ENCODE results near the gene FSTL4.
"Not testable (repeated sequence)": the region's sequence is repeated elsewhere in the genome, so short reads cannot be mapped to it uniquely, and the experiment has no call there.

Gene FSTL4

DNA sequence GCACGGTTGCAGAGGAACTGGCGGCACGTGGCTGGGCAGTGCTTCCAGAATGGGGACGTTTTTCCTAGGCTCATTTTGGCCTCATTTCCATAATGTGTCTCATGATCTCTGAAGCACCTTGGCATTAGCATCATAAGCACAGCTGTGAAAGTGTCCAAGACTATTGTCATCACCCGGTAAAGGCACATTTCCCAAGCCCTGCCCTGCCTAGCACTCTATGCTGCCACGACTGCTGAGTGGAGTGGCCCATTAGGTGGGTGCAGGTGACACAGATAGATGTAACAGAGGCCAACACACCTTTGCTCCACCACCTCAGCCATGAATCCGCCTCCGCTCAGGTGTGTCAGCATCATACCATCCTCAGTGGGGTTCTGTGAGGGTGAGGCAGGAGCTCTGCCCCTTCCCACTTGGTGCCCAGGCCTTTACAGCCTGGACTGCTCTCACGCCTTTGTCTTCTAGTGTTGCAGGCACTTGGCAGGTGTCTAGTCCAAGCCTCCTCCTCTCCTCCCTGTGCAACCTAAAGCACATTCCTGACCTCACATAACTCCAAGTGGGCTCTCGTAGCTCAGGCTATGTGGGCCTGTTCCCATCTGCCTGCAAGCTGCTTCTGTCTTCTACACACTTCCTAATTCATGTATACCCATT is 213.0 kb downstream of the FSTL4 start:
- no peak for DNase-seq

DNA sequence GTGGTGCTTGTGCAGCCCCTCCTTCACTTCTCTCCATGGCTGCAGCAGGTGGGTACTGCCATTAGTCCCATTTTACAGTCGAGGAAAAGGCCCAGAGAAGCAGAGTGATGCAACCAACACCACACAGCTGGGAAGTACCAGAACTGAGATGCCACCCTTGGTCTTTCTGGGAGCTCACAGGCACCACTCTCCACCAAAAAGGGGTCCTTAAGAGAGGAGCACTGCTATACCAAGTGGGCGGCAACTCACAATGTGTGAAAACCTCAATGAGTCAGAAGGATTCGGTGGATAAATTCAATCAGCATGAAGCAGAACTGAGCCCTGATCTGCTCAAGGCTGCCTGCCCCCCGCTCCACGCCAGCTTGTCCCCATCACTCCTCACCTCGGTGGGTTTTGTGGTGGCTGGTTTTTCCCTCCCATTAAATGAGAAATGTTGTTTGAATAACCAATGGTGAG is 213.7 kb downstream of the FSTL4 start:
- DNase-seq: no peak

DNA sequence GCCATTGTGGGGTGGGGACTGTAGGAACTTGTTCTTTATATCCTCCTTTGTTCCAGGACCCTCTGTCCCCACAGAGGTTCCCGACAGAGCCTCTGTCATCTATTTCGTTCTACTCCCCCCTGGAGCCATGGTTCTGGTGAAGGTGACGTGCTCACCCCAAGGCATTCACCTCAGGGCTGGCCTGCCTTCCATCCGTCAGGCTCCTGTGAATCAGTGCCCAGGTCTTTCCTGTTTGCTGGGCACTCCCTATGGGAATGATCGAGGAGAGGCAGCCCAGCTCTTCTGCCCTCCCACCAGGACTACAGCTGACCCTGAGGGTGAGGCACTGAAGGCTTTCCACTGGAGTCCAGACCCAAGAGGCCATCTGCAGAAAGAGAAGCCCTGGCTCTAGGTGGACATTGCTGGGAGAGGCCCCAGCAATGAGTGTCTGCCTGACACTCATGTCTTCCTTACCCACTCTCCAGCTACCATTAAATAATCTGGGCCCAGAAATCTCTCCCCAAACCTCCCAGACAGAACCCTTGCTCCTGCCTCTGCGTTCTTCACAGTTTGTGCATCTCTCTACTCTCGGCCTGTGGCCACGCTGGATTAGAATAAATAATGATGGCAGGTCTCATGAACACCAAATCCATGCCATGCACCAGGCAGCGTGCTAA is 214.2 kb downstream of the FSTL4 start:
- no peak for DNase-seq

DNA sequence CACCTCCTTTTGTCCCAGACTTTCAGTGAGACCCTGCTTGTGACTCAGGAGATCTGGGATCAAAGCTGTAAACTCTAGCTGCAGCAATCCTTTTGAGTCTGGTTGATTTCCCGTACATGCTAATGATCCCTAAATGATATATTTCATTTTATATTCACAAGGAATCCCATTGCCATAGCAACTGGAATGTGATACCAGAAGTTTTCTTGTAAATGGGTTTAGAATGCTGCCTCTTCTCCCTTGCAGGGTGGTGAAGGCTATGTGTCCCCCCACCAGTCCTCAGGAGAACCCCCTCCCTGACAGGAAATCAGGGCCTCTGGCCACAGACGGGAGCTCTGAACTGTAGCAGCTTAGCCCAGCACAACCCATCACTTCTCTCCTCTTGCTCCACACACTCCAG is 215.0 kb downstream of the FSTL4 start:
- no peak for DNase-seq

DNA sequence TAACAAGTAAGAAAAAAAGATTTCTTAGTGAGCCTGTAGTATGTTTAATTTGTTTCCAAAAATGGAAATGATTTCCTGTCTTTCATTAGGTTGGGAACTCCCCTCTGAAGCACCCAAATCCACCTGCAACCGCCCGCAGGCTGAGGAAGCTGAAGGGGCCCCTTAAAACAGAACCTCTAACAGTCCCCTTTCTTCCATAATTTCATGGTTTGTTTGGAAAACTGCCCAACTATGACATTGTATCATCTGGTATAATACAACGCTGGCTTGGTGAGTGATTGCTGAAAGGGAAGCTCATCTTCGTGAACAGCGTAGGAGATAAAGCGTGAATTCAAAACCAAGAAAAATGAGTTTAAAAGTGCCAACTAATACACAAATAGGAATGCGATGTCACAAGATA is 215.5 kb downstream of the FSTL4 start:
- DNase-seq: no peak

DNA sequence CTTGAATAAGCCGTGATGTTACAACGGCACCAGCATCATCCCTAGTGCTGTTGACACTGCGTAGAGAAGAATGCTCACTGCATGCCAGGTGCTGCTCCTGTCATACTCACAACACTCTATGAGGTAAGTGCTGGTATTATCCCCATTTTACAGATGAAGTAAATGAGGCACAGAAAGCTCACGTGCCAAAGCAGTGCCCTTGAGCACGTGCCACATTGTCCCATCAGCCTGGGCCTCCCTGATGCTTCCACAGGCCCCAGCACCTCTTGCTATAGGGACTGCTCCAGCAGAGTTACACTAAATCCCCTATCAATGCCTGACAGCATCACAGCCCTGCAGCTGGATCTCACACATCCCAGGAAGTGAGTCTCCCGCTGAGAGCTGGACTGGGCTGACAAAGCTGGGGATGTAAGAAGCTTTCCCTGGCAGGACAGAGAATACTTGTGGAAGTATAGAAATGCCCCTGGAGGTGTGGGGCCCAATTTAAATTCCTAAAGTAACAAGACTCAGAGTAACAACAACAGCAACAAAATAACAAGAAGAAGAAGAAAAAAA is 216.1 kb downstream of the FSTL4 start:
- DNase-seq: no peak

DNA sequence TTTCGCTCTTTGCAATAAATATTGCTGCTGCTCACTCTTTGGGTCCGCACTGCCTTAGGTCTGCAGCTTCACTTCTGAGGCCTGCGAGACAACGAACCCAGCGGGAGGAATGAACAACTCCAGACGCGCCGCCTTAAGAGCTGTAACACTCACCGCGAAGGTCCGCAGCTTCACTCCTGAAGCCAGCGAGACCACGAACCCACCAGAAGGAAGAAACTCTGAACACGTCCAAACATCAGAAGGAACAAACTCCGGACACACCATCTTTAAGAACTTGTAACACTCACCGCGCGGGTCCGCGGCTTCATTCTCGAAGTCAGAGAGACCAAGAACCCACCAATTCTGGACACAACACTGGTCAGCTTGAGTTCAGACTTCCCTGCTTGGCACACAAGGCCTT is 217.1 kb downstream of the FSTL4 start:
- not testable (repeated sequence) for DNase-seq

DNA sequence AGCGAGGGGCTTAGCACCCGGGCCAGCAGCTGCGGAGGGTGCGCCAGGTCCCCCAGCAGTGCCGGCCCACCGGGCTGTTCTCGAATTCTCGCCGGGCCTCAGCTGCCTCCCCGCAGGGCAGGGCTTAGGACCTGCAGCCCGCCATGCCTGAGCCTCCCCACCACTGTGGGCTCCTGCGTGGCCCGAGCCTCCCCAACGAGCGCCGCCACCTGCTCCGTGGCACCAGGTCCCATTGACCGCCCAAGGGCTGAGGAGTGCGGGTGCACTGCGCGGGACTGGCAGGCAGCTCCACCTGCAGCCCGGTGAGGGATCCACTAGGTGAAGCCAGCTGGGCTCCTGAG is 217.9 kb downstream of the FSTL4 start:
- DNase-seq: not testable (repeated sequence)

DNA sequence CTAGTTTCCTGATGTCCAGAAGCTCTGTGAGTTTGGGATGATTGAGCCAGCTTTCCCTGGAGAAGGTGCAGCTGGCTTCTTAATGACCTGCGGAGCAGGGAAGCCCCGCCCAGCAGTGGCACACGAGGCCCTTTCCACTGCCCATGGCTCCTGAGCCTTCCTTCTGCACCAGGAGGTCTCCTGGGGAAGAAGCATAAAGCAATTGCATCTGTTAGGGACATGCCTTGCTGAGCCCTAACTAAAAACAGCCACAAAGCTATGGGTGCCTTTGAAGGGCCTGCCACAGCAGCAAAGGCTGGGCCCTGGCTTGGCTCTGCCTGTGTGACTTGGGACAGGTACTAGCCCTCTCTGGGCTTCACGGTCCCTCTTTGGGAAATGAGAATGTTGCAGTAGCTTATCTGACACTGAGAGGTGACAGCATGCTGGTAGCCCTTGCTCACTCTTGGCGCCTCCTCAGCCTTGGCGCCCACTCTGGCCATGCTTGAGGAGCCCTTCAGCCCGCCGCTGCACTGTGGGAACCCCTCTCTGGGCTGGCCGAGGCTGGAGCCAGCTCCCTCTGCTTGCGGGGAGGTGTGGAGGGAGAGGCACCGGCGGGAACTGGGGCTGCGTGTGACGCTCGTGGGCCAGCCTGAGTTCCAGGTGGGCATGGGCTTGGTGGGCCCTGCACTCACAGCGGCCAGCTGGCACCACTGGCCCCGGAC is 218.4 kb downstream of the FSTL4 start:
- no peak for DNase-seq

DNA sequence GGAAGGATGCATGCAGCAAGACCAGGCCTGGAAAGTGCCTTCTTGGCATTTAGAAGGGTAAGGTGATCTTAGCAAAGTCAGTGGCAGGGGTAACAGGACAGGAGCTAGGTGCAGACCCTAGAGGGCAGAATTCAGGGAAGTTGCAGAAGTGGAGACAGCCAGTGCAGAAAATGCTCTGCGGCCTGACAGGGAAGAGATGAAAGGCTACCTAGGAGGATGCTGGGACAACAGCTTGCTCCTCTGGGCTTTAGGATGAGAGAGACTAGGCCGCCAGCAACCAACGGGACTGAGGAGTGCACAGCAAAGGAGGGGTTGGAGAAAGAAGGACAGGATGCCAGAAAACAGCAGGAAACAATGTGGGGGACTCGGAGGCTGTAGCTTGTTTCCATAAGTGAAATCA is 219.9 kb downstream of the FSTL4 start:
- DNase-seq: no peak

DNA sequence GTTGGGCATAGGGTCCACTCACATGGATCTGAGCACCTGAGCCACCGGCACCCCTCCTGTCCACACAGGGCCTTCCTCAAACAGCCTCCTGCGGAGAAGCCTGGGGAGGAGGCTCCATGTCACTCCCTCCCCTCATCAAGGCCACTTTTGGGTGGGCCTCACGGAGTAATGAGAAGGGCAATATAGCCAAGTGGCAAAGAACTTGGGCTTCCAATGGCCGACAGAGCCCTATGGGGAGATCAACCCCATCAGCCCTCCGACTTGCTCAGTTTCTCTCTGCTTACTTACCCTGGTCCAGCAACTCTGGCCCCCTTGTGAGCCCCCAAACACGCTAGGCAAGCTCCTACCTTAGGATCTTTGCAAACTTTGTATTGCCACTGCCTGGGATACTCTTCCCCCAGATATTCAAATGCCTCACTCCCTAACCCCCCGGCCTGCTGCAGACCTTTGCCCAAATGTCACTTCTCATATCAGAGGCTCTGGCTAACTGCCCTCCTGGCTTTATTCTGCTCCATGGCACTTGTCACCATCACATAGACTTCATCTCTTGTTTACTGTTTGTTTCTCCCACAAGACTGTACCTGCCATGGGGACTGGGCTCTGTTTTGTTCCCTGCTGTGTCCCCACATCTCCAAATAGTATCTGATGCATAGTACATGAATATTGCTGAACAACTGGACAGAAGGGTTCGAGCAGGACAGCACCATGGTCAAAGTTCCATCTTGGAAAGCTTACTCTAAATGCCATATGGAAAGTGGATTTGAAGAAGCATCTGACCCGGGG is 220.8 kb downstream of the FSTL4 start:
- DNase-seq: no peak

DNA sequence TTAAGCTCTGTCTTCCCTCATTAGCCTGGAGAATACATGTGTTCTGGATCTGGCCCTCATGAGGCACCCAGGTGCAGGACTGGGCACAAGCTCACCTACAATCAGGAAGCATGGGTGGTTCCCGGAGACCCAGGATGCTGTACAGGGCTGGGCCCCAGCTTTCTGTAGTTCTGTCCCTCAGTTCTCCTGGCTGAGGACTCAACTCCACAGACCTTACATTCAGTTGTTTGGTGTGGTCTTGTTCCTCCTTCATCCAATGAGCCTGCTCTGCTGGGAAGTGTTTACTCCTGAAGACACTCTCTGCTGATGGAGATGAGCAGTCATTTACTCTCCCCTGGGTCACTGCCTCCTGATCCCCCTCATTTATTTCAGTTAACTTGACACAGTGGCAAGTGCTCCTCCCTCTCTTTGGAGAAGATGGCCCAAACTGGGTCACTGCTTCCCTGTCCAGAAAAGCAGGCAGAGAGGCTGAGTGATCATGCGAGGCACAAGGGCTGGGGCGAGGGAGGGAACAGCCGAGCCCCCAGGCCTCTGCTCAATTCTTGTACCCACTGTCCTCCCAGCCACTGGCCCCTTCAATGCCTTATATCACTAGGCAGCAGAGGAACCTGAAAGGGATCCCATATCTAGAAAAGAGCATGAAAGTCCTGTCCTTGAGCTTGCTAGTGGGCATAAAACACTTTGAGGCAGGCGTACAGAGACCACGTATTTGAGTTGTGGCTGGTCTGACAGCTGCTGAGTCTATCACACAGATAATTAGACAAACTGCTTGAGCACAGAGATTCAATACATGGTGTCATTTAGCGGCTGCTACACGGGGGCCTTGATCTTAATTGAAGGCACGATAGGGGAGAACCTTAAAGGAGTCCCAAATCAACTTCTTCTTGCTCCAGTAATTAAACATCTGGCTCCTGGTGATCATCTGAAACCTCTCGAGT is 221.7 kb downstream of the FSTL4 start:
- DNase-seq: no peak

DNA sequence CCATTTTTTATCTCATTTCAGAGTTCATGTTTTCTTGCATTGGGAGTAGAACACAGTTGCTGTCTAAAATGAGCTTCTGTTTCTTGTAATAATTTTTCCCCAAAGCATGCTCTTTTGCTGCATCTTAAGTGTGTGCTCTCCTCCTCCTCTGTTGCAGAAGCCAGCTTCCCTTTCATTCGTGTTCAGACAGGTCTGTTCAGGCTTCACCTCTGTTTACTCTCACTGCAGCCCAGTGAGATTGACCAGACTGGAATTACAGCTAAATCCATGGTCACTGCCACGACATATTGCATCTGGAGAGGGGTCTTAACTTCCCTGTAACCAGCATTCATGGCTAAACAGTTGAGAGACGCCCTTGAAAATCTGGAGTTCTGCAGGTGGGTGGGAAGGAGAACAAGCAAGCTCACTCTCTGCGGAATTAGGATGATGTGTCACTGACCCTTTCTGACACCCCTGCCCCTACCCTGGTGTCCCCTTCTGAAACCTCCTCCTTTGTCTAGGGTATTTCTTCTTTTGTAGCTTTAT is 223.2 kb downstream of the FSTL4 start:
- no peak for DNase-seq

DNA sequence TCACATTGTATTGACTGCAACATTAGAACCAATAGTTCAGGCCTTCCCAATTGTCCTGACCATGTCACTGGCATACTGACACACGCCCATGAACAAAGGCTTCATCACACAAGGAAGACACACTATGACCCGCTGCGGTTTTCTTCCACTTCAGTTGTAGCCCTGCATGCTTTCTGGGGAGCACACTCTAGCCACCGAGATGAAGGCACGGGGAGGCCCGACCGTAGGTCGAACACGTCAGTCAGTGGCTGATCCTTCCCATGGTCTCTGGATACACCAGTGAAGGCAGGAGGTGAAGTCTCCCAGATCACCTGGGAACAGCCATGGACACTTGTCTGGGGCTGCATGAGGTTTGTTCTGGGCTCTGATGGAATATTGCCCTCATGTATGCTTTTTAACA is 224.7 kb downstream of the FSTL4 start:
- no peak for DNase-seq

DNA sequence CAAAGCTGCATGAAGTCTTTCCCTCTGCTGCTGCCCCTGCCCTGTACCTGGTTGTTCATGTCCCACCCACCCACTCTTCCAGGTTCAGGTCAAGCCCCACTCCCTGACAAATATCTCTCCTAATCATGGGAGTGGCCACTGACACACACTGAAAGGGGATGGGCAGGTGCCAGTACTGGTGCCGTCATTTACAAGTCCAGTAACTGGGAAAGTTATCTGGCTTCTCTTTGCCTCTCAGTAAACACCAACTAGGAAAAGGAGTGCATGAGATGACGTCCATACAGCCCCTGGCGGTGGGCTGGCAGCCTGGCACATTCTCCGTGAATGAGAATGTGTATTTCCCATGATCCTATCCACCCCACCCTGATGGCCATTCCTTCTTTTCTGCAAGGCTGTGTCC is 225.2 kb downstream of the FSTL4 start:
- no peak for DNase-seq

DNA sequence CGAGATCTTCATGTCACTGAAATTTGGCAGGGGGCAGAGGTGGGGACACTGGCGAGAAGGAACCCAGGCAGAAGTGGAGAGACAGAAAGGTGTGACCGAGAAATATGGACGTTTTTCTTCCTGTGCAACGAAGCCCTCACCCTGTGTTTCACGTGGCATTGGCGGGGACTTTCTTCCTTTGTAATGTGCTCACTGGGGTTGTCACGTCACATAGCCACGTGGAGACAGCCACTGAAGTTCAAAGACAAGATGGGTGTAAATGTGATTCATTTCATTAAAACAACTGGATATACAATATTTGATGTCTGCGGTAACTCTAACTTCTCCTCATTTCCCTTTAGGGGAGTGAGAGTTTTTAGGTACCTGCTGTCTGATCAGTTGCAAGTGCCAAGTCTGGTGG is 225.7 kb downstream of the FSTL4 start:
- DNase-seq: no peak

DNA sequence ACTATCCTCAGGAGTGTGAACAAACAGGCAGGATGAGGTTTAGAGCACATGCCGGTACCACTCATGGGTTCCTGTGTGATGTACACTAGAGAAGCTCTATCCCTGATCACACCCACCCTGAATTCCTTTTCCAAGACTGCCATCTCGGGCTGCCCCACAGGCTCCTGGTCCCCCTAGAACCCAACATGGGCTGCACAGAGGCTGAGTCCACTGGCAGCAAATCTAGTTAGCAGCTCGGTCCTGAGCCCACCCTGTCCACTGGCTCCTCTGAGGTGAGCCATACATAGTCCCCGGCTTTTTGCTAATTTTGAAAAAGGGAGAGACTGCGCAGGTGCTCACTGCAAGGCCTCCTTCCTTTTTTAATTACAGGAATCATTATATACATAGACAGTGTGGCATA is 227.0 kb downstream of the FSTL4 start:
- no peak for DNase-seq

DNA sequence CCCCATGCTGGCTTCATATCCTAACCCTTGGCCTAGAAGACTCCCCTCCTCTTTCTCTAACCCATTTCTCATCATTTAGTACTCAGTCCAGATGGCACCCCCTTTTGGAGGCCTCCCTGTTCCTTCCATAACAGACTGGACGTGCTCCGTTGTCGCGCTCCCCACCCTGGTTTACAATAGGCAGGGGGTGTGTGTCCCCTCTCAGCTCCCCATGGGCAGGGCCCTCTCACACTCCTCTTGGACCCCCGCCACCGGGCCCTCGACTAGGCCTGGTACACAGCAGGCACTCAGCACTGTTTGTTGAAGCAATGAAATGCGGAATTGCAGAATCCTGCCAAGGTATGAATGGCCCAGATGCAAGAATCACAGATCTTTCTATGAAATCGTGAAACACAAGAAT is 227.4 kb downstream of the FSTL4 start:
- DNase-seq: no peak

DNA sequence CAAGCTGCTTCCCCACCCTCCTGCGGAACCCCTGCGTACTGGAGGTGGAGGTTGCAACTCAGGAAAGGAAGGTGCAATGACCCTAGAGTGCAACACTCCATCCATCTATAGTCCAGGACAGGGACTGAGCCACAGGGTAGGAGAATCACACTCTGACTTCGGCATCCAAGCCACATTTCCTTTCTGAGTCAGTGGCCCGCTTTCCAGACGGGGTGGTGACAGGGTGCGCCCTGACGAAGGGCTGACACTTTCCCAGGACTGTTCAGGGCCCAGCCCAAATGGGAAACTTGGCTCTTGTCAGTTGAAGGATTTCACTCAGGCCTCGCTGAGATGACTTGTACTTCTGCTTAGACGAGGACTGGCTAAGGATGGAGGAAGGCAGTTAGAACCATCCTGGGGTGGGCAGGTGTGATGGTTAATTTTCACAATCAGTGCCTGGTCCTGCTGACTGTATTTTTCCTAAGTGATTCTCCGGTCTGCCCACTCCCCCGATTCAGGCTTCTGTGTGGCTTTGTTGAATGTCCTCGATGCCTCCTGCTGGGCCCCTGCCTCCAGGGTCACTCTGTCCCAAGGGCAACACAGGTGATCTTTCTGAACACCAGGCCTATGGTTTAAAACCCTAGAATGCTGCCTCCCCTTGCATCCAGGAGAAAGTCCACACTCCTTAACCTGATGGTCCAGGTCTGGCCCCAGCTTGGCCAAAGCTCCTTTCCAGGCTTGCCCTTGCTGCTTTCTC is 228.1 kb downstream of the FSTL4 start:
- DNase-seq: no peak

DNA sequence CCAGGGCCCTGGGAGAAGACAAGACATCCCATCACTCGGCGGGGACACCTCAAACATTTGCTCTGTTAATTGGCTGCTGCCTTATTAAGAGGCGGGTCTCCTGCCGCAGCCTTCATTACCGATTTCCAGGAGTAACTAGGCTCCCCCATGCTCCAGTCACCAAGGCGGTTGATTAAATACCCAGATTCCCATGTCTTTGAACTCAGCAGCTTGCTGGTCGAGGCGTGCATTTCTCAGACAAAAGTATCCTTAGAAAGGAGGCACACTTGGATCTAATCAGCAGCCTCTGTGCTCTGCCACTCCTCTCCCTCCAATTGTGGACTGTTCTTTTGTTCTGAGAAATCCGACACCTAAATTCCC is 228.8 kb downstream of the FSTL4 start:
- DNase-seq: no peak
